Hindlimb muscle (tissue), 1 donor: ENCODE data around the gene MRRF. TPM values are rescaled to one million over a fixed set of nuclear protein-coding genes. Genes with fewer than 3 reads are reported as not detected.

ENCODE experiments used
- polyA plus RNA-seq: library from polyadenylated mRNA; unstranded; fragments of 120-200 nt; gene quantifications from one replicate; pipeline ENCODE4 v1.2.1, GENCODE V29; 2013; ENCODE audit not compliant: insufficient read length

MRRF gene
- polyA plus RNA-seq, 1 donor: 26.7 TPM

Other genes with a start within 250 kb of the MRRF start
- gene TTLL11, start 171.6 kb upstream of the MRRF start, polyA plus RNA-seq: 27.9 TPM
- 58.6 TPM for gene NDUFA8, start 105.1 kb upstream of the MRRF start, polyA plus RNA-seq
- not detected for gene MORN5, start 105.0 kb upstream of the MRRF start, polyA plus RNA-seq
- 7.7 TPM for gene LHX6, start 35.9 kb upstream of the MRRF start, polyA plus RNA-seq
- gene RBM18, start within 50 bp of the MRRF start, polyA plus RNA-seq: 30.9 TPM
- gene PTGS1, start 106.1 kb downstream of the MRRF start, polyA plus RNA-seq: 4.7 TPM
- not detected for gene OR1J1, start 213.0 kb downstream of the MRRF start, polyA plus RNA-seq
- not detected for gene OR1J2, start 245.9 kb downstream of the MRRF start, polyA plus RNA-seq